Measurements from ENCODE around the gene C19orf18.

Gene C19orf18

GRCh38 chr19:57947419-57948134, 26.8 kb downstream of the C19orf18 start, which contains the start of gene ZNF256:
TSS of gene ZNF256 (minus strand) at chr19:57947706. CDS start at chr19:57947474, 232 bp downstream.
- peak; percentile 98 for DNase-seq (ENCODE audit: low spot score)

GRCh38 chr19:57947088-57947418, 27.3 kb downstream of the C19orf18 start:
- no peak for DNase-seq (ENCODE audit: low spot score)

- DNase-seq (ENCODE audit: low spot score), result no peak
These were observed 28.0 kb downstream of the C19orf18 start for GRCh38 chr19:57946316-57946715.

- no peak for DNase-seq (ENCODE audit: low spot score)
These were observed 32.7 kb downstream of the C19orf18 start for GRCh38 chr19:57941593-57941992.

GRCh38 chr19:57935731-57936130, 38.6 kb downstream of the C19orf18 start:
- no peak for DNase-seq (ENCODE audit: low spot score)

- DNase-seq (ENCODE audit: low spot score), result peak; percentile 77
These were observed 39.3 kb downstream of the C19orf18 start, which contains the start of gene ZNF418 for GRCh38 chr19:57934820-57935665. TSS of gene ZNF418 (minus strand) at chr19:57935402. CDS start at chr19:57933822, 1,580 bp downstream.

GRCh38 chr19:57927587-57927986, 46.7 kb downstream of the C19orf18 start:
- no peak for DNase-seq (ENCODE audit: low spot score)

GRCh38 chr19:57916168-57916995, 58.0 kb downstream of the C19orf18 start, which contains the start of gene ZNF417:
TSS of gene ZNF417 (minus strand) at chr19:57916592. CDS start at chr19:57916411, 181 bp downstream.
- peak; percentile 92 for DNase-seq (ENCODE audit: low spot score)

GRCh38 chr19:57914531-57914930, 59.8 kb downstream of the C19orf18 start:
- no peak for DNase-seq (ENCODE audit: low spot score)
